ENCODE data around the gene PPP1R26. TPM values are rescaled to one million over a fixed set of nuclear protein-coding genes. Genes with fewer than 3 reads are reported as not detected.
A peak's percentile ranks its signal among the peaks of the same experiment; 100 is the strongest.

The PPP1R26 gene
- polyA plus RNA-seq, 1 of the 3 experiments (the other 2 are of a cell fraction), result 20.1 TPM

- POLR2A ChIA-PET, result interaction anchor here (0.6 to 1.3 kb wide), 3 partner anchors 19 to 788 kb away, joined by 3 to 9 read pairs (median 8); a partner anchor contains a TSS
- TF ChIP-seq GABPA (IDR thresholded peaks at IDR 0.05; ENCODE audit: low read depth), result no peak
- TF ChIP-seq FOXM1 (IDR thresholded peaks at IDR 0.05; ENCODE audit: low read depth), result no peak
- TF ChIP-seq RXRA (IDR thresholded peaks at IDR 0.05; ENCODE audit: borderline replicate concordance, low read depth), result no peak
- TF ChIP-seq YY1 (IDR thresholded peaks at IDR 0.05; ENCODE audit: low read depth), result peak; percentile 9; the same call in 1 of the 2 replicates
- TF ChIP-seq MXI1 (IDR thresholded peaks at IDR 0.05; ENCODE audit: low read depth, low read length), result peak; percentile 23
- TF ChIP-seq RAD21 (IDR thresholded peaks at IDR 0.05; ENCODE audit: low read length), result no peak
- no peak for TF ChIP-seq NRF1 (IDR thresholded peaks at IDR 0.05; ENCODE audit: low read depth, low read length)
- Histone ChIP-seq H3K9me3 (no peaks in the 10 kb centered on the region), H3K27ac (ENCODE audit: low read depth in 2 of 2, low read length in 1 of 2) (peak overlapping the region in 1 of 2 experiments; percentile 74; a peak in 2 of 4 replicates), H3K9me2 (no peaks in the 10 kb centered on the region), H3K4me1 (ENCODE audit: control insufficient read depth in 1 of 2, insufficient read depth in 2 of 2, low read depth in 1 of 2, low read length in 1 of 2) (peaks cover 6 to 13% of the 10 kb centered on the region in 2 experiments; a peak in 2 of 4 replicates), H3K9ac (peak overlapping the region; percentile 78), H3K4me2 (peak overlapping the region; percentile 97), H2AFZ (ENCODE audit: low read depth) (peak overlapping the region; percentile 68; the same call in 1 of the 2 replicates), H3K79me2 (ENCODE audit: insufficient read depth) (peaks cover 35% of the 10 kb centered on the region), H3K36me3 (replicated peaks in 1 of 2; ENCODE audit: control insufficient read depth in 1 of 2, insufficient read depth in 2 of 2, low read length in 1 of 2) (peaks cover 7 to 25% of the 10 kb centered on the region in 2 experiments), H3K4me3 (ENCODE audit: low read depth in 2 of 2, low read length in 1 of 2) (peak overlapping the region; percentile 88 to 90), H3F3A (replicated peaks; ENCODE audit: insufficient read depth) (peaks cover 5% of the 10 kb centered on the region), H4K20me1 (ENCODE audit: insufficient read depth) (peaks cover 7% of the 10 kb centered on the region; the same call in 1 of the 2 replicates), H3K27me3 (ENCODE audit: insufficient read depth) (no peaks in the 10 kb centered on the region)
- CTCF ChIA-PET, result interaction anchor here (0.8 to 3.6 kb wide), 5 partner anchors 19 to 68 kb away, joined by 3 to 23 read pairs (median 3); partner anchors contain the start of gene MRPS2
- DNase-seq, result peak; percentile 82
- WGBS (ENCODE audit: low lambda C conversion rate), result 0% methylated on average over 1 of the region's 76 CpGs
These were observed 723 bp downstream of the PPP1R26 start for GRCh38 chr9:135480071-135480939.

GRCh38 chr9:135480940-135481310 lies 1.3 kb downstream of the PPP1R26 start:
- Histone ChIP-seq H3K4me2 (peak overlapping the region; percentile 97), H3K9me2 (no peaks in the 10 kb centered on the region), H3K27ac (ENCODE audit: low read depth in 2 of 2, low read length in 1 of 2) (peak overlapping the region in 1 of 2 experiments; percentile 74; a peak in 1 of 4 replicates)

More at GRCh38 chr9:135480940-135481310, 1.3 kb downstream of the PPP1R26 start:
- peaks cover 5% of the 10 kb centered on the region for H3F3A ChIP-seq (replicated peaks; ENCODE audit: insufficient read depth)
- CTCF ChIA-PET, result interaction anchor here (0.8 to 3.6 kb wide), 2 partner anchors 18 to 42 kb away, joined by 3 to 23 read pairs; partner anchors contain the start of gene MRPS2
- H3K79me2 ChIP-seq (ENCODE audit: insufficient read depth), result peaks cover 35% of the 10 kb centered on the region
- H3K36me3 ChIP-seq (replicated peaks in 1 of 2; ENCODE audit: control insufficient read depth in 1 of 2, insufficient read depth in 2 of 2, low read length in 1 of 2), result peaks cover 7 to 31% of the 10 kb centered on the region in 2 experiments
- peaks cover 7% of the 10 kb centered on the region; the same call in 1 of the 2 replicates for H4K20me1 ChIP-seq (ENCODE audit: insufficient read depth)
- POLR2A ChIA-PET, result interaction anchor here (1.2 to 1.3 kb wide), 2 partner anchors 18 to 24 kb away, joined by 8 to 9 read pairs; a partner anchor contains a TSS
- no peaks in the 10 kb centered on the region for H3K27me3 ChIP-seq (ENCODE audit: insufficient read depth)
- H3K4me3 ChIP-seq (ENCODE audit: low read depth in 2 of 2, low read length in 1 of 2), result peak overlapping the region; percentile 88 to 90
- peaks cover 6 to 13% of the 10 kb centered on the region in 2 experiments; a peak in 2 of 4 replicates for H3K4me1 ChIP-seq (ENCODE audit: control insufficient read depth in 1 of 2, insufficient read depth in 2 of 2, low read depth in 1 of 2, low read length in 1 of 2)
- no peaks in the 10 kb centered on the region for H3K9me3 ChIP-seq
- TF ChIP-seq EP300 (IDR thresholded peaks at IDR 0.05; ENCODE audit: borderline replicate concordance in 1 of 2, low read depth in 1 of 2, low read length in 1 of 2), result no peak
- TF ChIP-seq GATA2 (CRISPR knock-in tag; IDR thresholded peaks at IDR 0.05), result no peak
- TF ChIP-seq MAX (IDR thresholded peaks at IDR 0.05; ENCODE audit: low read depth), result no peak
- no peak for TF ChIP-seq CHD2 (IDR thresholded peaks at IDR 0.05; ENCODE audit: low read length, partially characterized antibody)
- no peak for TF ChIP-seq PBX3 (IDR thresholded peaks at IDR 0.05)
- no peak for TF ChIP-seq MXI1 (IDR thresholded peaks at IDR 0.05; ENCODE audit: low read depth, low read length)
- TF ChIP-seq TCF12 (IDR thresholded peaks at IDR 0.05), result no peak
- TF ChIP-seq NRF1 (IDR thresholded peaks at IDR 0.05; ENCODE audit: low read depth, low read length), result no peak
- TF ChIP-seq GABPA (IDR thresholded peaks at IDR 0.05; ENCODE audit: low read depth), result no peak
- TF ChIP-seq JUND (IDR thresholded peaks at IDR 0.05), result no peak
- TF ChIP-seq NFIC (IDR thresholded peaks at IDR 0.05; ENCODE audit: borderline replicate concordance), result no peak
- no peak for TF ChIP-seq EZH2phosphoT487 (IDR thresholded peaks at IDR 0.05; ENCODE audit: borderline replicate concordance, low read depth)
- H2AFZ ChIP-seq (ENCODE audit: low read depth), result peak overlapping the region; percentile 68; the same call in 1 of the 2 replicates
- 62% methylated on average over 11 of the region's 11 CpGs for WGBS (ENCODE audit: low lambda C conversion rate)
- no peak for DNase-seq
- peak overlapping the region; percentile 78 for H3K9ac ChIP-seq
